K562 (cell line): Measurements from ENCODE around the gene PAN3. TPM values are rescaled to one million over a fixed set of nuclear protein-coding genes. Genes with fewer than 3 reads are reported as not detected.

ENCODE experiments used
- ATAC-seq: fragments of 200-7000 bp; cut with Tn5 transposase; 3 replicates; pipeline ENCODE4 v1.9.1; 2020; ENCODE audit warnings: moderate library complexity
- BruUV-seq: library from RNA; stranded (reverse); fragments of 400-500 nt; replicated peaks from 2 replicates; lab custom pipeline; 2021; lab: Mats Ljungman, UMichigan
- CTCF ChIA-PET: fragments of 300-600 bp; formaldehyde crosslinking; extraction: SDS; loops from one replicate; lab custom pipeline; 2021; ENCODE audit warnings: low intra/inter-chr PET ratio; lab: Yijun Ruan, JAX
- POLR2A ChIA-PET: fragments of 300-600, 350-650 bp; sonication (Branson Sonifier 250); formaldehyde crosslinking; extraction: SDS; loops from one replicate; lab custom pipeline; 2021; ENCODE audit warnings: antibody characterized with exemption, inconsistent platforms; lab: Yijun Ruan, JAX
- DNase-seq, 4 experiments: peaks; one replicate each; pipeline versions ENCODE4 v3.0.0 to v3.0.0-alpha.2; 2011 to 2018; ENCODE audit warnings: low spot score in 3 of 4, mixed read lengths in 3 of 4; ENCODE audit errors: extremely low read depth in 1 of 4
- FAIRE-seq: peaks from 2 replicates; lab custom pipeline; 2011; peaks lifted over from hg19 to GRCh38; lab: Jason Lieb, UNC
- H2AFZ ChIP-seq: 2 replicates; pipeline ENCODE4 v1.6.0; 2011; ENCODE audit warnings: low read depth, low read length, control low read depth, inconsistent platforms
- H3K27ac ChIP-seq: fragments of 200-600 bp; 3 replicates; pipeline ENCODE4 v1.8.0; 2011; ENCODE audit warnings: low read depth, mild to moderate bottlenecking, control low read depth, inconsistent platforms, low read length, moderate library complexity, mixed read lengths; ENCODE audit errors: extremely low read depth
- H3K27me3 ChIP-seq, 2 experiments: fragments of 300-600 bp in 1 of 2; 2 replicates in 1 of 2; 3 replicates in 1 of 2; pipeline versions ENCODE4 v1.6.0 to v1.8.0; 2011; ENCODE audit warnings: inconsistent platforms in 2 of 2, low read length in 2 of 2, mild to moderate bottlenecking in 1 of 2, mixed read lengths in 1 of 2, moderate library complexity in 1 of 2; ENCODE audit not compliant: control insufficient read depth in 2 of 2, insufficient read depth in 2 of 2
- H3K36me3 ChIP-seq: fragments of 300-600 bp; 3 replicates; pipeline ENCODE4 v1.8.0; 2011; ENCODE audit warnings: mild to moderate bottlenecking, low read length, inconsistent platforms; ENCODE audit not compliant: control insufficient read depth, insufficient read depth
- H3K4me1 ChIP-seq, 2 experiments: fragments of 200-600 bp in 1 of 2; replicated peaks in 1 of 2; 2 replicates in 1 of 2; 3 replicates in 1 of 2; pipeline versions ENCODE4 v1.5.1 to v1.8.0; 2011; ENCODE audit warnings: inconsistent platforms in 2 of 2, low read length in 2 of 2, mild to moderate bottlenecking in 1 of 2, mixed read lengths in 1 of 2, moderate library complexity in 1 of 2; ENCODE audit not compliant: control insufficient read depth in 2 of 2, insufficient read depth in 2 of 2
- H3K4me2 ChIP-seq: 2 replicates; pipeline ENCODE4 v1.6.1; 2011; ENCODE audit warnings: low read length, control low read depth, inconsistent platforms, mixed read lengths; ENCODE audit not compliant: insufficient read depth
- H3K4me3 ChIP-seq: fragments of 200-600 bp; sonication (generic), shearing (Covaris generic); 2 replicates; pipeline ENCODE4 v1.5.1; 2016; ENCODE audit warnings: control low read depth, inconsistent platforms
- H3K79me2 ChIP-seq: fragments of 200-600 bp; 3 replicates; pipeline ENCODE4 v1.8.0; 2011; ENCODE audit warnings: low read length, inconsistent platforms; ENCODE audit not compliant: control insufficient read depth, insufficient read depth
- H3K9ac ChIP-seq, 2 experiments: 2 replicates each; pipeline versions ENCODE4 v1.6.0 to v1.6.1; 2011; ENCODE audit warnings: low read depth in 2 of 2, low read length in 2 of 2, control low read depth in 1 of 2, inconsistent platforms in 1 of 2, mild to moderate bottlenecking in 1 of 2, mixed read lengths in 1 of 2; ENCODE audit not compliant: insufficient read depth in 1 of 2
- H3K9me1 ChIP-seq: one replicate; pipeline ENCODE4 v1.6.0; 2011; ENCODE audit warnings: inconsistent platforms, mild to moderate bottlenecking, low read length, moderate library complexity; ENCODE audit not compliant: control insufficient read depth, insufficient read depth
- H3K9me3 ChIP-seq: replicated peaks from 2 replicates; pipeline ENCODE4 v1.5.1; 2011; ENCODE audit warnings: low read depth, low read length, inconsistent platforms; ENCODE audit not compliant: control insufficient read depth, insufficient read depth
- H4K20me1 ChIP-seq: replicated peaks from 2 replicates; pipeline ENCODE4 v1.6.1; 2011; ENCODE audit warnings: low read length, inconsistent platforms, mixed read lengths; ENCODE audit not compliant: control insufficient read depth, insufficient read depth
- BRF1 ChIP-seq: IDR thresholded peaks from 3 replicates; pipeline ENCODE4 v1.6.1; 2011; ENCODE audit warnings: borderline replicate concordance, mild to moderate bottlenecking; ENCODE audit not compliant: insufficient read length; ENCODE audit errors: extremely low read depth
- CAMTA2 ChIP-seq: fragments of 250-450 bp; sonication (Bioruptor Pico); conservative IDR thresholded peaks from 2 replicates; pipeline ENCODE4 v1.5.1; 2022
- HDAC3 ChIP-seq: fragments of 450-650 bp; IDR thresholded peaks from 2 replicates; pipeline ENCODE4 v1.6.1; 2018; ENCODE audit warnings: borderline replicate concordance, mild to moderate bottlenecking, moderate library complexity; ENCODE audit not compliant: partially characterized antibody
- HDGF ChIP-seq: fragments of 450-650 bp; IDR thresholded peaks from 2 replicates; pipeline ENCODE4 v1.6.1; 2016
- HNRNPL ChIP-seq: fragments of 200-400 bp; formaldehyde crosslinking; IDR thresholded peaks from 2 replicates; pipeline ENCODE4 v1.6.1; 2017; ENCODE audit warnings: low read depth, mild to moderate bottlenecking, low read length
- KAT7 ChIP-seq: sonication (generic); formaldehyde crosslinking; IDR thresholded peaks from 2 replicates; pipeline ENCODE4 v1.8.0; 2022; ENCODE audit warnings: missing genetic modification reagents, mild to moderate bottlenecking, borderline replicate concordance
- MEF2A ChIP-seq: IDR thresholded peaks from 2 replicates; pipeline ENCODE4 v1.6.1; 2011; ENCODE audit warnings: low read depth, mild to moderate bottlenecking, low read length, moderate library complexity; ENCODE audit not compliant: control insufficient read depth
- NR1H2 ChIP-seq: sonication (generic); formaldehyde crosslinking; IDR thresholded peaks from 2 replicates; pipeline ENCODE4 v1.4.0; 2020; ENCODE audit warnings: mild to moderate bottlenecking, missing genetic modification reagents
- PCBP2 ChIP-seq: fragments of 200-400 bp; formaldehyde crosslinking; IDR thresholded peaks from 2 replicates; pipeline ENCODE4 v1.6.1; 2018; ENCODE audit warnings: low read length, low read depth, mild to moderate bottlenecking, moderate library complexity; ENCODE audit not compliant: poor library complexity, severe bottlenecking
- PHF21A ChIP-seq: fragments of 450-650 bp; IDR thresholded peaks from 2 replicates; pipeline ENCODE4 v1.6.1; 2017; ENCODE audit warnings: low read depth, borderline replicate concordance
- RUNX1 ChIP-seq: sonication (generic); IDR thresholded peaks from 2 replicates; pipeline ENCODE4 v1.6.1; 2016; ENCODE audit warnings: antibody characterized with exemption, low read depth
- SREBF1 ChIP-seq: fragments of 150-350 bp; IDR thresholded peaks from 2 replicates; pipeline ENCODE4 v1.6.1; 2014; ENCODE audit warnings: antibody characterized with exemption, low read depth, low read length, borderline replicate concordance
- ZNF79 ChIP-seq: fragments of 250-450 bp; sonication (Bioruptor Pico); IDR thresholded peaks from 2 replicates; pipeline ENCODE4 v1.4.0; 2020; ENCODE audit warnings: low read depth, mild to moderate bottlenecking, moderate library complexity
- WGBS: fragments of 100-300 bp; shearing (Covaris generic); methylation state at CpG from one replicate; pipeline ENCODE4 v1.1.6; 2016; ENCODE audit warnings: low coverage, mixed read lengths; ENCODE audit not compliant: insufficient coverage; ENCODE audit errors: missing lambda C conversion rate; 5-methylcytosine and 5-hydroxymethylcytosine counted together
- in situ Hi-C: fragments of 300-500 bp; cut with MboI; formaldehyde crosslinking; loops from 4 replicates; pipeline ENCODE4 v1.15.0; 2018; ENCODE audit warnings: inconsistent platforms, mixed read lengths
- intact Hi-C: fragments of 100-400 bp; cut with micrococcal nuclease; formaldehyde crosslinking; loops from 2 replicates; pipeline ENCODE4 v1.14.2; 2022
- polyA plus RNA-seq, 8 experiments: library from polyadenylated mRNA; depleted of rRNA in 4 of 8; stranded (reverse) in 5 of 8; unstranded in 3 of 8; fragments of >200 nt; fragmentation: Nextera tagmentation in 2 of 8; fragmentation: Illumina TruSeq in 1 of 8; extraction: Ambion mirVana in 2 of 8; extraction: Trizol in 1 of 8; gene quantifications; 2 replicates each; pipeline versions ENCODE4 v1.2.1 to v1.2.3, GENCODE V29; 2011 to 2014; ENCODE audit warnings: inconsistent platforms in 1 of 8, missing spikeins in 1 of 8
- total RNA-seq, 7 experiments: library from RNA; depleted of rRNA in 6 of 7; stranded (reverse); fragments of >200 nt in 6 of 7; fragmentation: Illumina TruSeq in 2 of 7; extraction: Trizol in 2 of 7; gene quantifications; 2 replicates each; pipeline versions ENCODE4 v1.2.1 to v1.2.3, GENCODE V29; 2011 to 2021; ENCODE audit warnings: low replicate concordance in 1 of 7
- TF ChIP-seq, protein P1 (sequence below), 2 experiments: fragments of 450-650 bp; conservative IDR thresholded peaks; 2 replicates each; pipeline ENCODE4 v1.6.1; 2017; ENCODE audit warnings: mild to moderate bottlenecking in 2 of 2, moderate library complexity in 2 of 2
- TF ChIP-seq, protein P2 (sequence below): fragments of 450-650 bp; IDR thresholded peaks from 2 replicates; pipeline ENCODE4 v1.6.1; 2016; ENCODE audit warnings: antibody characterized with exemption

PAN3 gene
- total and polyA plus RNA-seq, 9 of the 15 experiments (the other 6 are each of a cell fraction or from before 2014, with no cell fraction given), result 7.2 to 19.9 (median 11.6) TPM

DNA sequence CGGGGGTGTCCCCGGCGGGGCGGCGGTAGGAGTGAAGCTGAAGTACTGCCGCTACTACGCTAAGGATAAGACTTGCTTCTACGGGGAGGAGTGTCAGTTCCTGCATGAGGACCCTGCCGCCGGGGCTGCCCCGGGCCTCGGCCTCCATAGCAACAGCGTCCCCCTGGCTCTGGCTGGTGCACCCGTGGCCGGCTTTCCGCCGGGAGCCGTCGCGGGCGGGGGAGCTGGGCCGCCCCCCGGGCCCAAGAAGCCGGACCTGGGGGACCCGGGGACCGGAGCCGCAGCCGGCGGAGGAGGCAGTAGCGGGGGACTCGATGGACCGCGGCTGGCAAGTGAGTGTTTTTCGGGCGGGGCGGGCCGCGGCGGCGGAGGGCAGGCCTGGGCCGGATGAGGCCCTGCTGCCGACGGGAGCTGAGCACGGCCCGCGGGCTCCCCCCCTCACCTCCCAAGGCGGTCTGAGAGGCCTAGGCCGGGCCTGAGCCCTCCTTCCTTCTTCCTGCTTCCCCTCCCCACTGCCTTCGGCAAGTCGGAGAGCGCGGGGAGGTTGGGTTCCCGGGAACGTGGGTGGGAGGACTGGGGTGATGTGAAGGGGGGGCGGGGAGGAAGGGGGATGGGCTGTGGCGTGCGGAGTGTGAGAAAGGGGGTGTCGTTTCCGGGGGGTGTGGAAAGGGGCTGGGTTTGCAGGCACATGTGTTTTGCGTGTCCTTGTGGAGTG is 568 bp downstream of the PAN3 start (continued):
- no peak for TF ChIP-seq RUNX1

- intact Hi-C loops (no loop called here), in situ Hi-C loops (no loop called here)
- BruUV-seq, result no TSS peak
- H3K9ac ChIP-seq, result peak overlapping the region; percentile 77 to 84
- H3K27me3 ChIP-seq, result no peaks in the 10 kb centered on the region
- FAIRE-seq, result peak; percentile 60
- H3K36me3 ChIP-seq, result 0 out of 3 replicates have a peak, but pooled peaks cover 10% of the 10 kb centered on the region
- 0 out of 2 replicates have a peak, but pooled peaks cover 3% of the 10 kb centered on the region for H4K20me1 ChIP-seq
- no peak for DNase-seq
- 5% methylated on average over 6 of the region's 10 CpGs for WGBS
- peak overlapping the region; percentile 95 for H3K27ac ChIP-seq
- H3K4me2 ChIP-seq, result peak overlapping the region; percentile 96
- no peaks in the 10 kb centered on the region for H3K9me1 ChIP-seq
- H3K4me1 ChIP-seq, result peaks cover 13 to 17% of the 10 kb centered on the region in 2 experiments; a peak in 4 of 5 replicates
- no peaks in the 10 kb centered on the region for H3K9me3 ChIP-seq
- peaks cover 90% of the 10 kb centered on the region for H3K79me2 ChIP-seq
- H2AFZ ChIP-seq, result no peak overlapping the region
- POLR2A ChIA-PET, result no interaction called here
- no peak for ATAC-seq
- TF ChIP-seq PCBP2, result no peak
- TF ChIP-seq, protein P1, sequence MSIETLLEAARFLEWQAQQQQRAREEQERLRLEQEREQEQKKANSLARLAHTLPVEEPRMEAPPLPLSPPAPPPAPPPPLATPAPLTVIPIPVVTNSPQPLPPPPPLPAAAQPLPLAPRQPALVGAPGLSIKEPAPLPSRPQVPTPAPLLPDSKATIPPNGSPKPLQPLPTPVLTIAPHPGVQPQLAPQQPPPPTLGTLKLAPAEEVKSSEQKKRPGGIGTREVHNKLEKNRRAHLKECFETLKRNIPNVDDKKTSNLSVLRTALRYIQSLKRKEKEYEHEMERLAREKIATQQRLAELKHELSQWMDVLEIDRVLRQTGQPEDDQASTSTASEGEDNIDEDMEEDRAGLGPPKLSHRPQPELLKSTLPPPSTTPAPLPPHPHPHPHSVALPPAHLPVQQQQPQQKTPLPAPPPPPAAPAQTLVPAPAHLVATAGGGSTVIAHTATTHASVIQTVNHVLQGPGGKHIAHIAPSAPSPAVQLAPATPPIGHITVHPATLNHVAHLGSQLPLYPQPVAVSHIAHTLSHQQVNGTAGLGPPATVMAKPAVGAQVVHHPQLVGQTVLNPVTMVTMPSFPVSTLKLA (conservative IDR thresholded peaks at IDR 0.05), result no peak
- TF ChIP-seq BRF1, result no peak
- TF ChIP-seq ZNF79 (CRISPR knock-in tag), result no peak
- TF ChIP-seq HDGF, result no peak
- TF ChIP-seq HDAC3, result no peak
- TF ChIP-seq SREBF1, result no peak
- no peak for TF ChIP-seq MEF2A
- no peak for TF ChIP-seq HNRNPL
- TF ChIP-seq CAMTA2, result no peak
- no peak for TF ChIP-seq NR1H2 (CRISPR knock-in tag)
- no peak for TF ChIP-seq PHF21A
- no peak for TF ChIP-seq KAT7 (CRISPR knock-in tag)
- TF ChIP-seq, protein P2, sequence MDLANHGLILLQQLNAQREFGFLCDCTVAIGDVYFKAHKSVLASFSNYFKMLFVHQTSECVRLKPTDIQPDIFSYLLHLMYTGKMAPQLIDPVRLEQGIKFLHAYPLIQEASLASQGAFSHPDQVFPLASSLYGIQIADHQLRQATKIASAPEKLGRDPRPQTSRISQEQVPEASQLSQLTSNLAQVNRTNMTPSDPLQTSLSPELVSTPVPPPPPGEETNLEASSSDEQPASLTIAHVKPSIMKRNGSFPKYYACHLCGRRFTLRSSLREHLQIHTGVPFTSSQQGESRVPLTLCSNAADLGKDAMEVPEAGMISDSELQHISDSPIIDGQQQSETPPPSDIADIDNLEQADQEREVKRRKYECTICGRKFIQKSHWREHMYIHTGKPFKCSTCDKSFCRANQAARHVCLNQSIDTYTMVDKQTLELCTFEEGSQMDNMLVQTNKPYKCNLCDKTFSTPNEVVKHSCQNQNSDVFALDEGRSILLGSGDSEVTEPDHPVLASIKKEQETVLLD, result no peak
- peak overlapping the region; percentile 96 for H3K4me3 ChIP-seq
- CTCF ChIA-PET, result no interaction called here
Observed at GRCh38 chr13:28140433-28141125, 2.2 kb downstream of the PAN3 start.
